GM12878 (cell line): ENCODE measurements around the gene HLTF. TPM values are rescaled to one million over a fixed set of nuclear protein-coding genes. Genes with fewer than 3 reads are reported as not detected.

Source experiments
- ATAC-seq: fragments of 200-7000 bp; cut with Tn5 transposase; 3 replicates; pipeline ENCODE4 v1.9.1; 2020; ENCODE audit warnings: mild to moderate bottlenecking, moderate library complexity
- BruUV-seq: library from RNA; stranded (reverse); fragments of 400-500 nt; replicated peaks from 2 replicates; lab custom pipeline; 2021; lab: Mats Ljungman, UMichigan
- CTCF ChIA-PET: fragments of 300-600 bp; sonication (Branson Sonifier 250); formaldehyde crosslinking; extraction: SDS; loops from one replicate; lab custom pipeline; 2021; ENCODE audit warnings: inconsistent platforms; lab: Yijun Ruan, JAX
- POLR2A ChIA-PET: fragments of 350-600 bp; formaldehyde crosslinking; extraction: SDS; loops from one replicate; lab custom pipeline; 2021; ENCODE audit warnings: inconsistent platforms; lab: Charles Lee
- RAD21 ChIA-PET: fragments of 300-600 bp; sonication (Branson Sonifier 250); formaldehyde crosslinking; loops from one replicate; lab custom pipeline; 2023; ENCODE audit warnings: antibody characterized with exemption; ENCODE audit not compliant: unreplicated experiment; lab: Charles Lee
- SMC1A ChIA-PET: fragments of 300-600 bp; sonication (Branson Sonifier 250); formaldehyde crosslinking; loops from one replicate; lab custom pipeline; 2023; ENCODE audit not compliant: unreplicated experiment, uncharacterized antibody; lab: Charles Lee
- DNase-seq: peaks from one replicate; pipeline ENCODE4 v3.0.0-alpha.2; 2011; ENCODE audit warnings: low read depth, low spot score
- FAIRE-seq: peaks from 3 replicates; lab custom pipeline; 2011; peaks lifted over from hg19 to GRCh38; lab: Jason Lieb, UNC
- H2AFZ ChIP-seq: 2 replicates; pipeline ENCODE4 v1.6.0; 2011; ENCODE audit warnings: low read depth, low read length, control low read depth; ENCODE audit not compliant: control insufficient read depth
- H3K27ac ChIP-seq: 2 replicates; pipeline ENCODE4 v1.5.1; 2011; ENCODE audit warnings: control low read depth; ENCODE audit not compliant: control insufficient read depth, insufficient read depth
- H3K27me3 ChIP-seq, 2 experiments: replicated peaks in 1 of 2; 2 replicates each; pipeline versions ENCODE4 v1.6.0 to v1.6.1; 2011; ENCODE audit warnings: low read length in 1 of 2; ENCODE audit not compliant: control insufficient read depth in 2 of 2, insufficient read depth in 2 of 2
- H3K36me3 ChIP-seq, 2 experiments: 2 replicates each; pipeline ENCODE4 v1.5.1; 2011; ENCODE audit warnings: low read length in 1 of 2; ENCODE audit not compliant: control insufficient read depth in 2 of 2, insufficient read depth in 2 of 2
- H3K4me1 ChIP-seq: 2 replicates; pipeline ENCODE4 v1.6.1; 2011; ENCODE audit warnings: mild to moderate bottlenecking, low read length, moderate library complexity, mixed read lengths; ENCODE audit not compliant: control insufficient read depth, insufficient read depth
- H3K4me2 ChIP-seq: 2 replicates; pipeline ENCODE4 v1.6.0; 2011; ENCODE audit warnings: control low read depth; ENCODE audit not compliant: control insufficient read depth, insufficient read depth
- H3K4me3 ChIP-seq: fragments of 200-600 bp; sonication (generic); 2 replicates; pipeline ENCODE4 v1.5.1; 2016
- H3K79me2 ChIP-seq: 2 replicates; pipeline ENCODE4 v1.6.0; 2011; ENCODE audit warnings: low read length; ENCODE audit not compliant: control insufficient read depth, insufficient read depth
- H3K9ac ChIP-seq: 2 replicates; pipeline ENCODE4 v1.8.0; 2011; ENCODE audit warnings: low read length, control low read depth, mixed read lengths; ENCODE audit not compliant: control insufficient read depth, insufficient read depth
- H3K9me3 ChIP-seq: replicated peaks from 3 replicates; pipeline ENCODE4 v1.5.1; 2011; ENCODE audit warnings: mild to moderate bottlenecking, low read length; ENCODE audit not compliant: control insufficient read depth, insufficient read depth
- H4K20me1 ChIP-seq: 2 replicates; pipeline ENCODE4 v1.6.0; 2011; ENCODE audit not compliant: control insufficient read depth, insufficient read depth
- BHLHE40 ChIP-seq, 2 experiments: fragments of 450-650 bp in 1 of 2; IDR thresholded peaks; 2 replicates each; pipeline ENCODE4 v1.6.1; 2011 to 2017; ENCODE audit warnings: low read depth in 2 of 2, borderline replicate concordance in 1 of 2, improper control_type of control experiment in 1 of 2, low read length in 1 of 2, mild to moderate bottlenecking in 1 of 2
- BMI1 ChIP-seq: fragments of 450-650 bp; IDR thresholded peaks from 2 replicates; pipeline ENCODE4 v1.6.1; 2016; ENCODE audit warnings: mild to moderate bottlenecking, moderate library complexity, borderline replicate concordance
- CBX3 ChIP-seq: fragments of 200-600 bp; sonication (generic); IDR thresholded peaks from 2 replicates; pipeline ENCODE4 v1.6.1; 2016; ENCODE audit warnings: low read depth, borderline replicate concordance
- CUX1 ChIP-seq: IDR thresholded peaks from 2 replicates; pipeline ENCODE4 v1.6.1; 2012; ENCODE audit warnings: improper control_type of control experiment, low read depth, low read length; ENCODE audit not compliant: insufficient replicate concordance
- GABPA ChIP-seq: IDR thresholded peaks from 2 replicates; pipeline ENCODE4 v1.6.1; 2014; ENCODE audit warnings: antibody characterized with exemption, low read depth, mild to moderate bottlenecking, inconsistent platforms
- IRF5 ChIP-seq: fragments of 450-650 bp; IDR thresholded peaks from 2 replicates; pipeline ENCODE4 v1.6.1; 2017; ENCODE audit warnings: borderline replicate concordance
- MEF2B ChIP-seq: fragments of 450-650 bp; IDR thresholded peaks from 2 replicates; pipeline ENCODE4 v1.6.1; 2018; ENCODE audit warnings: mild to moderate bottlenecking, moderate library complexity; ENCODE audit not compliant: partially characterized antibody, poor library complexity, severe bottlenecking
- MTA3 ChIP-seq: IDR thresholded peaks from 2 replicates; pipeline ENCODE4 v1.6.1; 2012; ENCODE audit warnings: low read length, inconsistent platforms, borderline replicate concordance
- NRF1 ChIP-seq: conservative IDR thresholded peaks from 2 replicates; pipeline ENCODE4 v1.6.1; 2011; ENCODE audit warnings: mild to moderate bottlenecking, low read depth, low read length, improper control_type of control experiment
- RAD21 ChIP-seq: IDR thresholded peaks from 2 replicates; pipeline ENCODE4 v1.6.1; 2011; ENCODE audit warnings: mild to moderate bottlenecking, low read depth, low read length, moderate library complexity; ENCODE audit not compliant: insufficient read depth
- SIN3A ChIP-seq: IDR thresholded peaks from 2 replicates; pipeline ENCODE4 v1.6.1; 2012; ENCODE audit warnings: low read depth, low read length, improper control_type of control experiment
- SP1 ChIP-seq: IDR thresholded peaks from one replicate; pipeline ENCODE4 v1.6.1; 2011; ENCODE audit warnings: low read depth, low read length
- TAF1 ChIP-seq: IDR thresholded peaks from 2 replicates; pipeline ENCODE4 v1.6.1; 2011; ENCODE audit warnings: mild to moderate bottlenecking, low read depth, low read length, borderline replicate concordance
- YY1 ChIP-seq: IDR thresholded peaks from 2 replicates; pipeline ENCODE4 v1.6.1; 2011; ENCODE audit warnings: low read depth, mild to moderate bottlenecking, low read length
- ZBTB4 ChIP-seq: fragments of 450-650 bp; formaldehyde crosslinking; IDR thresholded peaks from 2 replicates; pipeline ENCODE4 v1.4.0; 2022; ENCODE audit warnings: mild to moderate bottlenecking, moderate library complexity
- ZNF207 ChIP-seq: fragments of 450-650 bp; IDR thresholded peaks from 2 replicates; pipeline ENCODE4 v1.6.1; 2014; ENCODE audit warnings: antibody characterized with exemption, mild to moderate bottlenecking, borderline replicate concordance
- WGBS: methylation state at CpG from one replicate; pipeline ENCODE4 v1.1.6; 2016; ENCODE audit warnings: low lambda C conversion rate; ENCODE audit not compliant: insufficient replicate concordance, insufficient coverage; ENCODE audit errors: missing lambda C conversion rate; 5-methylcytosine and 5-hydroxymethylcytosine counted together
- in situ Hi-C: fragments of 300-500 bp; cut with MboI; formaldehyde crosslinking; loops from 9 replicates; pipeline ENCODE4 v1.14.3; 2018; ENCODE audit warnings: mixed read lengths
- intact Hi-C: fragments of 100-400 bp; cut with micrococcal nuclease; formaldehyde crosslinking; loops from one replicate; pipeline ENCODE4 v1.14.2; 2022; ENCODE audit not compliant: unreplicated experiment
- polyA plus RNA-seq, 11 experiments: library from polyadenylated mRNA; depleted of rRNA in 4 of 11; unstranded in 6 of 11; stranded (reverse) in 5 of 11; fragments of >200 nt; fragmentation: Nextera tagmentation in 4 of 11; fragmentation: Illumina TruSeq in 1 of 11; extraction: Ambion mirVana in 4 of 11; extraction: Trizol in 1 of 11; gene quantifications; 1 replicate in 1 of 11; 2 replicates in 10 of 11; pipeline versions ENCODE4 v1.2.1 to v1.2.3, GENCODE V29; 2011 to 2016; ENCODE audit warnings: inconsistent platforms in 2 of 11, missing spikeins in 2 of 11, low read depth in 1 of 11
- total RNA-seq, 4 experiments: library from RNA; depleted of rRNA in 3 of 4; stranded (reverse); fragments of >200 nt in 3 of 4; fragmentation: Illumina TruSeq in 1 of 4; extraction: Trizol in 1 of 4; gene quantifications; 2 replicates each; pipeline versions ENCODE4 v1.2.1 to v1.2.3, GENCODE V29; 2013 to 2021

HLTF gene
- total and polyA plus RNA-seq, 10 of the 15 experiments (the other 5 are each of a cell fraction or from before 2014, with no cell fraction given): 13.7 to 50.4 (median 31.7) TPM

- no peaks in the 10 kb centered on the region; the same call in 1 of the 2 replicates for H3K4me1 ChIP-seq
- ATAC-seq: no peak
- ChIA-PET POLR2A (no interaction called here), CTCF (no interaction called here), SMC1A (no interaction called here), RAD21 (no interaction called here)
- H3K27me3 ChIP-seq: no peaks in the 10 kb centered on the region
- H4K20me1 ChIP-seq: no peaks in the 10 kb centered on the region
- BruUV-seq: no TSS peak
- no peaks in the 10 kb centered on the region for H3K79me2 ChIP-seq
- H3K9ac ChIP-seq: no peak overlapping the region
- no peak overlapping the region for H3K4me3 ChIP-seq
- no peak overlapping the region for H2AFZ ChIP-seq
- intact Hi-C loops (no loop called here), in situ Hi-C loops (no loop called here)
- H3K27ac ChIP-seq: no peak overlapping the region
- peaks cover 6 to 20% of the 10 kb centered on the region in 2 experiments; a peak in 3 of 4 replicates for H3K36me3 ChIP-seq
- no peak overlapping the region for H3K4me2 ChIP-seq
- WGBS: 97% methylated on average over 6 of the region's 6 CpGs
- no peak for FAIRE-seq
- no peak for DNase-seq
- no peaks in the 10 kb centered on the region for H3K9me3 ChIP-seq
- no peak for TF ChIP-seq BMI1
- TF ChIP-seq SIN3A: no peak
- TF ChIP-seq GABPA: no peak
- no peak for TF ChIP-seq RAD21
- no peak for TF ChIP-seq MEF2B
- no peak for TF ChIP-seq IRF5
- no peak for TF ChIP-seq CUX1
- no peak for TF ChIP-seq NRF1
- TF ChIP-seq MTA3: no peak
- TF ChIP-seq TAF1: no peak
- no peak for TF ChIP-seq CBX3
- no peak for TF ChIP-seq SP1
- TF ChIP-seq YY1: no peak
- TF ChIP-seq ZNF207: no peak
- TF ChIP-seq BHLHE40 (IDR thresholded peaks at IDR 0.05; ENCODE audit: borderline replicate concordance in 1 of 2, low read depth in 2 of 2, low read length in 1 of 2): no peak
- no peak for TF ChIP-seq ZBTB4
Measured at GRCh38 chr3:149013726-149014125, 72.6 kb downstream of the HLTF start.
